Suppressor macrophage treated with lipopolysaccharide for 1 hour (primary cell): Measurements from ENCODE around the gene ZNRF3.
"Not testable (repeated sequence)": the region's sequence is repeated elsewhere in the genome, so short reads cannot be mapped to it uniquely, and the experiment has no call there.

ENCODE experiments used
- DNase-seq, 3 donors: peaks; one replicate each; pipeline ENCODE4 v3.0.0-alpha.2; 2020 to 2022

Gene ZNRF3

GRCh38 chr22:28935713-28936112, 52.3 kb downstream of the ZNRF3 start:
- DNase-seq: no peak

DNA sequence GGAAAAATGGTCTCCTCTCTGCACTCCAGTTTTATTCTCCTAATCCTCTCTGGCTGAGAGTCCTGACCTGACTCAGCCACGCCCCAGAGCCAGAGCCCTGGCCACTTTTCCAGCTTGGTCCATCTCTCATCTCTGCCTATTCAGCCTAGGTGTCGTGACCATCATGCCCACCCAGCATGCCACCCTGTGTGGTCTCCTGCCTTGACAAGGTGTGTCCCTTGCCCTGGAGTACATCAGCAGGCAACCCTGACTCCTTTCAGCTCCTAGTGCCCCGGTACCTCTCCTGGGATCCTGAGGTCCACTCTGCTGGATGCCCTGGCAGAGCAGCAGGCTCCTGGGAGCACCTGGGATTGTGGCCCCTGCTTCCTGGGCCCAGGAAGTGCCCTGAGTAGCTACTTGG, 52.8 kb downstream of the ZNRF3 start:
- no peak for DNase-seq

- DNase-seq: no peak
Observed at GRCh38 chr22:28937206-28938025, 54.0 kb downstream of the ZNRF3 start.

- DNase-seq: no peak
Observed at GRCh38 chr22:28938286-28938833, 55.0 kb downstream of the ZNRF3 start.

GRCh38 chr22:28939394-28939793, 56.0 kb downstream of the ZNRF3 start:
- DNase-seq: no peak

DNA sequence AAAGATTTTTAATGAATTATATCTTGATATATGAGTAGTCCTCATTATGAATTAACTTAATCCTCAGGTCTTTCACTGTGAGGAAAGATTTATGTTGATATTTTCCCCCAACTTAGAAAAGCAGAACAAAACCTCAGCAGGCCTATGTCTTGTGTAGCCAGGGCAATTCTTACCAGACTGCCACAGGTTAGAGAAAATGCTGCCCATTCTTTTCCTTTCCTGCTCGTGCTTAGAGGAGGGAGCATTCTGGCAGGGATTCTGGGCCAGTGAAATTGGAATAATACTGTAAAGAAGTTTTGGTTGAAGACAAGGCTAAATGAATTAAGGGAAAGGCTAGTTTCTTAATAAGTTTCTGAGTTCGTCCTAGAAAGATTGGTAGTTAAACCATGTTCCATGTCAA, 56.6 kb downstream of the ZNRF3 start:
- no peak for DNase-seq

GRCh38 chr22:28940441-28940840, 57.1 kb downstream of the ZNRF3 start:
- no peak for DNase-seq

- DNase-seq: no peak
Observed at GRCh38 chr22:28942333-28942732, 59.0 kb downstream of the ZNRF3 start.

DNA sequence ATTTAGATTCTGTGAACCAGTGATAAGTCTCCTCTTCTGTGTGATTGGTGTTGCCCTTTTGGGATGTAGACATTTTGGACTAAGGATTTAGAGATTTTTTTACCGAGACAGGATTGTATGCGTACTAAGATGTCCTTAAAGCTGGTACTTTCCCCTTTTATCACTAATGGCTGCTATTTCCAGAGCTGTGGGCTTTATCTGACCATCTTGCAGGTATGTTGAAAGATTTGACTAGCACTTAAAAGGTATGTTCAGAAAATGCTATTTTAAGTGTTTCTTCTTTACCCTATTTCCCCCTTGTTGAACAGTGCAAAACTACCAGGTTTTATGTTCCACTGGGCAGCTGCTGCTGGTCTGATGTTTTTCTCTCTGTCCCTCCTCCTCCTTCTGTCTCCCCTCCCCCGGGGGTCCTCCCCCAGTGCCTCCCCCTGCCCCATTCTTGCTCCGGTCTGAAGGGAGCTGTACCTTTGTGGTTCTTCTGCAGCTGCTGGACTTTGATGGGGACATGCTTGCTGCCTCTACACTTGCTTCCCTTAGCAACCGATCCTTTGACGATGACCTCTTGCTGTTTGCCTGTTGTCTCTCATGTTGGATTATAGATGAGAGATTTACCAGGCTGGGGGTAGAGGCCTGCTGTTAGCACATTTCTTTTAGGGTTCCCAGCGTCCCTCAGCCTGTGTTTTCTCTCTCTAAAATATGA, 59.6 kb downstream of the ZNRF3 start:
- no peak for DNase-seq

- DNase-seq: peak; percentile 42 to 78 (median 62)
Observed at GRCh38 chr22:28943501-28943879, 60.1 kb downstream of the ZNRF3 start.

GRCh38 chr22:28947125-28947524, 63.8 kb downstream of the ZNRF3 start:
- DNase-seq: no peak

- no peak for DNase-seq
Observed at GRCh38 chr22:28948424-28948823, 65.1 kb downstream of the ZNRF3 start.

DNA sequence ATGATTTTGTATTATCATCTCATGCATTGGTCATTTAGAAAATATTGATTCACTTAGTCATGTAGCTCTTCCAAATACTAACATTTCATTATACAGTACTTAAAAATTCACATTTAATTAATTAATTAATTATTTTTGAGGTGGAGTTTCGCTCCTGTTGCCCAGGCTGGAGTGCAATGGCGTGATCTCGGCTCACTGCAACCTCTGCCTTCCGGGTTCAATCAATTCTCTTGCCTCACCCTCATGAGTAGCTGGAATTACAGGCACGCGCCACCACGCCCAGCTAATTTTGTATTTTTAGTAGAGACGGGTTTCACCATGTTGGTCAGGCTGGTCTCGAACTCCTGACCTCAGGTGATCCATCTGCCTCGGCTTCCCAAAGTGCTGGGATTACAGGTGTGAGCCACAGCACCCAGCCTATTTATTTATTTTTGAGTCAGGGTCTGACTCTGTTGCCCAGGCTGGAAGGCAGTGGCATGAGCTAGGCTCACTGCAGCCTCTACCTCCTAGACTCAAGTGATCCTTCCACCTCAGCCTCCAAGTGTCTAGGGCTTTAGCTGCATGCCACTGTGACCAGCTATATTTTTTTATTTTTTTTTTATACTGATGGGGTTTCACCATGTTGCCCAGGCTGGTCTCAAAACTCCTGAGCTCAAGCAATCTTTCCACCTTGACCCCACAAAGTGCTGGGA, 65.6 kb downstream of the ZNRF3 start:
- DNase-seq: not testable (repeated sequence)

GRCh38 chr22:28949788-28950187, 66.4 kb downstream of the ZNRF3 start:
- no peak for DNase-seq

GRCh38 chr22:28950617-28951411, 67.4 kb downstream of the ZNRF3 start:
- no peak for DNase-seq

DNA sequence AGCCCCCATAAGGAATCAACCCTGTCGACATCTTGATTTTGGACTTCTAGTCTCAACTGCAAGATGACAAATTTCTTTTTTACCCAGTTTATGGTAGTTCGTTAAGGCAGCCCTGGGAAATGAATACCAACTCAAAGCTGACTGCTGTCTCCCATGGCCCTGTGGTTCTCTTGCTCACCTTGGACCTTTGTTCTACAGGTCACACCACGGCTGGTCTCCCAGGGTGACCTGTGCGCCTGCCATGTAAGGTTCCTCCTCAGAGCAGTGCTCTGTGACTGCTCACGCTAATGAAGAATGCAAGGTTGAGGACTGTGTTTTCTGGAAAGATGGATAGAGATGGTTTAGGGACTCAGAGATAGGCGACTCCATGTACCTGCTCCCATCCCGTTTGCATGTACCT, 68.2 kb downstream of the ZNRF3 start:
- no peak for DNase-seq

DNA sequence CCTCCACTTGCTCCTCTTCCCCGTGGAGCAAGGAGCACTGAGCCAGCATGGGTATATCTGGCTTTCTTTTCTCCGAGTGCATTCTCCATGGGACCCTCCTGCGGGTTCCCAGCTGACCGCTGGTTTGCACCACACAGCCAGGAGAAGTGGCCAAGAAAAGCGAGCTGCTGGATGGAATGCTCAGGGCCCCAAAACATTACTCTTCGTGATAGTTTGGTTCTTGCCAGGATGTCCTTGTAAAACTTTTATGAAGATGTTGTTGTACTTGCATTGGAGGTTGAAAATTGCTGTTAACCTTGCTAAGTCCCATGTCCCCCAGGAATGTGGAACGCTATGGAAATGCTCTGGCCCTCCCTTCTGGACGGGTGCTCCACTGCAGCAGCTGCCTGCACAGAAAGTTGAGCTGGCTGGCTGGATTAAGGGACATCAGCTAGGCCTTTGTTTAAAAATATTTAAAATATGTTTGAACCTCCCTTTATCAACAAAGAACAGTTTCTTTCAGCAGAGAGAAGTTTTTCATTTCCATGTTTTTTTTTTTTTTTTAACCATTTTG, 68.7 kb downstream of the ZNRF3 start:
- no peak for DNase-seq

- no peak for DNase-seq
Observed at GRCh38 chr22:28952857-28953256, 69.5 kb downstream of the ZNRF3 start.

- no peak for DNase-seq
Observed at GRCh38 chr22:28953403-28953802, 70.0 kb downstream of the ZNRF3 start.

DNA sequence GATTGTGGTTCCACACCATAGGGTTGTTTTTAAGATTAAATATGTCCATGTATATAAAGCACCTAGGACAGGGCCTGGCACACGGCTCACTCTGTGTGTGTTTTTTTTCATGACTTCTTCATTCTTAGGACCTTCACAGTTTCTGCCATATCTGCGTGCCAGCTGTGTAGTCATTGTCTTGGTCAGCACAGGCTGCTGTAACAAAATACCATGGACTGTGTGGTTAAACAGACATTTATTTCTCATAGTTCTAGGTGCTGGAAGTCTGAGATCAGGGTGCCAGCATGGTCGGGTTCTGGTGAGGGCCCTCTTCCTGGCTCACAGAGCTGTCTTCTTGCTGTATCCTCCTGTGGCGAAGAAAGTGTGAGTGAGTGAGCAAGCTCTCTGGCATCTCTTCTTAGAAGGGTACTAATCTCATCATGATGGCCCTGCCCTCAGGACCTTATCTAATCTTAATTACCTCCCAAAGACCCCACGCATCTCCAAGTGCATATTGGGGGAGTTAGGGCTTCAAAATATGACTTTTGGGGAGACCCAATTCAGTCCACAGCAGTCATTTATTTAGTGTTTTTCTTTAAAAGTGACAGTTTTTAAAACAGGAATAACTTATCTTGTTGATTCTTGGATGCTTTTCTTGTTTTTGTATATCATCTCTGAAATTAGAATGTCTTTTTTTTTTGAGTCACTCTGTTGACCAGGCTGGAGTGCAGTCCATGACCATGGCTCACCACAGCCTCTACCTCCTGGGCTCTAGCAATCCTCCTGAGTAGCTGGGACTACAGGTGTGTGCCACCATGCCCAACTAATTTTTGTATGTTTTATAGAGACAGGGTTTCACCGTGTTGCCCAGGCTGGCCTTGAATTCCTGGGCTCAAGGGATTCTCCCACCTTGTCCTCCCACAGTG, 70.9 kb downstream of the ZNRF3 start:
- DNase-seq: no peak

GRCh38 chr22:28955817-28956216, 72.4 kb downstream of the ZNRF3 start:
- no peak for DNase-seq
